Measurements from ENCODE around the gene SPACA6. TPM values are rescaled to one million over a fixed set of nuclear protein-coding genes. Genes with fewer than 3 reads are reported as not detected.

SPACA6 gene
- total and polyA plus RNA-seq, 12 donors: 2.2 to 291 (median 25.2) TPM

- 94 to 97% (median 95%) methylated on average over 5 of the region's 5 CpGs for WGBS, 4 donors
- Histone ChIP-seq H3K36me3 (replicated peaks in 1 of 2) (peaks cover 0 to 69% of the 10 kb centered on the region in 2 donors), H3K9me3 (replicated peaks in 1 of 3) (no peaks in the 10 kb centered on the region), H3K27me3 (no peaks in the 10 kb centered on the region), H3K4me3 (no peak overlapping the region), H3K27ac (no peak overlapping the region), H3K4me1 (replicated peaks in 1 of 2) (peaks cover 4 to 18% of the 10 kb centered on the region in 2 donors)
- no peak for TF ChIP-seq POLR2A (IDR thresholded peaks at IDR 0.05)
- TF ChIP-seq, protein P1, sequence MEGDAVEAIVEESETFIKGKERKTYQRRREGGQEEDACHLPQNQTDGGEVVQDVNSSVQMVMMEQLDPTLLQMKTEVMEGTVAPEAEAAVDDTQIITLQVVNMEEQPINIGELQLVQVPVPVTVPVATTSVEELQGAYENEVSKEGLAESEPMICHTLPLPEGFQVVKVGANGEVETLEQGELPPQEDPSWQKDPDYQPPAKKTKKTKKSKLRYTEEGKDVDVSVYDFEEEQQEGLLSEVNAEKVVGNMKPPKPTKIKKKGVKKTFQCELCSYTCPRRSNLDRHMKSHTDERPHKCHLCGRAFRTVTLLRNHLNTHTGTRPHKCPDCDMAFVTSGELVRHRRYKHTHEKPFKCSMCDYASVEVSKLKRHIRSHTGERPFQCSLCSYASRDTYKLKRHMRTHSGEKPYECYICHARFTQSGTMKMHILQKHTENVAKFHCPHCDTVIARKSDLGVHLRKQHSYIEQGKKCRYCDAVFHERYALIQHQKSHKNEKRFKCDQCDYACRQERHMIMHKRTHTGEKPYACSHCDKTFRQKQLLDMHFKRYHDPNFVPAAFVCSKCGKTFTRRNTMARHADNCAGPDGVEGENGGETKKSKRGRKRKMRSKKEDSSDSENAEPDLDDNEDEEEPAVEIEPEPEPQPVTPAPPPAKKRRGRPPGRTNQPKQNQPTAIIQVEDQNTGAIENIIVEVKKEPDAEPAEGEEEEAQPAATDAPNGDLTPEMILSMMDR (IDR thresholded peaks at IDR 0.05): no peak
- intact Hi-C loops (cut with DNase I): no loop called here
- peak in 1 of 7 donors; percentile 54 for DNase-seq
These were observed 5.2 kb downstream of the SPACA6 start for GRCh38 chr19:51698296-51698695.

DNA sequence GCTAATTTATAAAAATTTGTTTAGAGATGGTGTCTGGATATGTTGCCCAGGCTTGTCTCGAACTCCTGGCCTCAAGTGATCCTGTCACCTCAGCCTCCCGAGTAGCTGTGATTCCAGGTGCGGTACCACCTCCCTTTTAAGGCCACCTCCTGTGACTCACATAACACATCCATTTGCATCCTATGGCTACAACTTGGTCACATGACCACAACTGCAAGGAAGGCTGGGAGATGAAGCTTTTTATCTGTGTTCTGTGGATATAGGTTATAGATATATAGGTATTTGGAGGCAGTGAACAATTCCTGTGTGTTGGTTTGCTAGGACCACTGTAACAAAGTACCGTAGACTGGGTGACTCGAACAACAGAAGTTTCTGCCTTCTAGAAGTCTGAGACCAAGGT lies 6.0 kb downstream of the SPACA6 start:
- peaks cover 0 to 64% of the 10 kb centered on the region in 2 donors for H3K36me3 ChIP-seq (replicated peaks in 1 of 2)
- no peak for TF ChIP-seq POLR2A (IDR thresholded peaks at IDR 0.05)
- TF ChIP-seq, protein P1 (IDR thresholded peaks at IDR 0.05): no peak
- no peaks in the 10 kb centered on the region for H3K9me3 ChIP-seq (replicated peaks in 1 of 3)
- H3K4me1 ChIP-seq (replicated peaks in 1 of 2): peaks cover 4 to 16% of the 10 kb centered on the region in 2 donors
- peak in 1 of 7 donors; percentile 7 for DNase-seq
- intact Hi-C loops (cut with DNase I): no loop called here
- no peak overlapping the region for H3K4me3 ChIP-seq
- H3K27me3 ChIP-seq: no peaks in the 10 kb centered on the region
- no peak overlapping the region for H3K27ac ChIP-seq
- WGBS, 4 donors: 87 to 98% (median 89%) methylated on average over 5 of the region's 5 CpGs

- no peak for TF ChIP-seq POLR2A (IDR thresholded peaks at IDR 0.05)
- TF ChIP-seq, protein P1 (IDR thresholded peaks at IDR 0.05): no peak
- DNase-seq: peak in 3 of 7 donors; percentile 8 to 48 (median 20)
- Histone ChIP-seq H3K27ac (peak overlapping the region in 2 of 5 donors; percentile 5 to 97), H3K27me3 (no peaks in the 10 kb centered on the region), H3K4me3 (no peak overlapping the region), H3K9me3 (replicated peaks in 1 of 3) (no peaks in the 10 kb centered on the region), H3K4me1 (replicated peaks in 1 of 2) (peaks cover 8 to 24% of the 10 kb centered on the region in 2 donors), H3K36me3 (replicated peaks in 1 of 2) (peaks cover 0 to 59% of the 10 kb centered on the region in 2 donors)
- intact Hi-C loops (cut with DNase I): no loop called here
- WGBS, 4 donors: 81 to 89% (median 85%) methylated on average over 12 of the region's 12 CpGs
These were observed 8.5 kb downstream of the SPACA6 start for GRCh38 chr19:51701468-51702100.

DNA sequence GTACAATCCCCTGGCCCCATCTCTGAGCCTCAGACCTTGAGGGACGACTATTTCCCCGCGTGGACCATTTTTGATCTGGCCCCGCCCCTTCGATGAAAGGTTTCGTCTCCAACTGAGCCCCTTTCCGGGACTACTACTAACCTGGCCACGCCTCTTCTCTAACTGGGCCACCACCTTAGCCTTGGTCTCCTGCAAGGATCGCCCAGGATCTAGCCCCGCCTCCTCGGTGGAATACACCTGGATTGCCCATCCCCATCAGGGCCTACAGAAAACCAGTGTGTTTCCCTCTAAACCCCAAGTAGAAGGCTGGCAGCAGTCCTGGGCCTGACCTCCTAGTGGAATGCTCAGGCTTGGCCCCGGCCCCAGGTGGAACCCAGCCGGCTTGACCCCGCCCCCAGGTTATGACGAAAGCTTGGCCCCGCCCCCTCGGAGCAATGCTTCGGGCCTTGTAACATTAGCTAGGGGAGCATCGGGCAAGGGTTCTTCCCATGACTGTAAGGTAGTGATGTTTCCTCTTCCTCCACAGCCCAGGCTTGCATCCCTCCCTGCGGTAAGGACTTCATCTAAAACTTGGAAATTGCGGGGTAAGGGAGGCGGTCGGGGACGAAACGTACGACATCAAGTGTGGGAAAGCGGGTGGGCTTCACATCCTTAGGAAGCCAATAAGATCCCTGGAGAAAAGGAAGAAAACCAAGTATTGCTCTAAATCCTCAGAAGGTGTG lies 9.1 kb downstream of the SPACA6 start:
- H3K4me1 ChIP-seq (replicated peaks in 1 of 2): peaks cover 8 to 24% of the 10 kb centered on the region in 2 donors
- intact Hi-C loops (cut with DNase I): no loop called here
- H3K9me3 ChIP-seq (replicated peaks in 1 of 3): no peaks in the 10 kb centered on the region
- H3K4me3 ChIP-seq: no peak overlapping the region
- peak in 1 of 2 donors; percentile 16 for TF ChIP-seq POLR2A (IDR thresholded peaks at IDR 0.05)
- TF ChIP-seq, protein P1 (IDR thresholded peaks at IDR 0.05): no peak
- WGBS, 4 donors: 38 to 54% (median 49%) methylated on average over 20 to 27 of the region's 27 CpGs
- H3K27me3 ChIP-seq: no peaks in the 10 kb centered on the region
- DNase-seq: peak; percentile 83 to 93 (median 90)
- peak overlapping the region in 4 of 5 donors; percentile 5 to 97 (median 61) for H3K27ac ChIP-seq
- peaks cover 0 to 59% of the 10 kb centered on the region in 2 donors for H3K36me3 ChIP-seq (replicated peaks in 1 of 2)
